ENCODE measurements around the gene C5orf15. TPM values are rescaled to one million over a fixed set of nuclear protein-coding genes. Genes with fewer than 3 reads are reported as not detected.
A peak's percentile ranks its signal among the peaks of the same experiment; 100 is the strongest.
"Not testable (repeated sequence)": the region's sequence is repeated elsewhere in the genome, so short reads cannot be mapped to it uniquely, and the experiment has no call there.

C5orf15 gene
- total and polyA plus RNA-seq, 8 donors, result 6.4 to 35.4 (median 10.7) TPM

GRCh38 chr5:133978943-133979342, 10.5 kb upstream of the C5orf15 start:
- no peak for DNase-seq
- H3K36me3 ChIP-seq, result peaks cover 3 to 24% (median 15%) of the 10 kb centered on the region in 3 donors
- H3K27ac ChIP-seq, result no peak overlapping the region
- no peak for ATAC-seq
- FAIRE-seq, result no peak
- intact Hi-C loops (cut with DNase I), result no loop called here
- no peak for TF ChIP-seq CTCF (IDR thresholded peaks at IDR 0.05)
- H3K4me3 ChIP-seq, result no peak overlapping the region
- no peaks in the 10 kb centered on the region for H3K9me3 ChIP-seq
- WGBS, 2 donors, result 68 to 89% methylated on average over 3 of the region's 3 CpGs
- no peaks in the 10 kb centered on the region for H3K4me1 ChIP-seq
- H3K27me3 ChIP-seq, result no peaks in the 10 kb centered on the region

- H3K9me3 ChIP-seq, result no peaks in the 10 kb centered on the region
- no peak overlapping the region for H3K27ac ChIP-seq
- H3K4me3 ChIP-seq, result no peak overlapping the region
- no peak for DNase-seq
- TF ChIP-seq CTCF (IDR thresholded peaks at IDR 0.05), result no peak
- H3K36me3 ChIP-seq, result peaks cover 4 to 33% (median 20%) of the 10 kb centered on the region in 3 donors
- intact Hi-C loops (cut with DNase I), result no loop called here
- WGBS, 2 donors, result 90 to 91% methylated on average over 1 of the region's 1 CpG
- no peaks in the 10 kb centered on the region for H3K27me3 ChIP-seq
- ATAC-seq, result no peak
- FAIRE-seq, result no peak
- no peaks in the 10 kb centered on the region for H3K4me1 ChIP-seq
Measured at GRCh38 chr5:133977858-133978257, 9.4 kb upstream of the C5orf15 start.

DNA sequence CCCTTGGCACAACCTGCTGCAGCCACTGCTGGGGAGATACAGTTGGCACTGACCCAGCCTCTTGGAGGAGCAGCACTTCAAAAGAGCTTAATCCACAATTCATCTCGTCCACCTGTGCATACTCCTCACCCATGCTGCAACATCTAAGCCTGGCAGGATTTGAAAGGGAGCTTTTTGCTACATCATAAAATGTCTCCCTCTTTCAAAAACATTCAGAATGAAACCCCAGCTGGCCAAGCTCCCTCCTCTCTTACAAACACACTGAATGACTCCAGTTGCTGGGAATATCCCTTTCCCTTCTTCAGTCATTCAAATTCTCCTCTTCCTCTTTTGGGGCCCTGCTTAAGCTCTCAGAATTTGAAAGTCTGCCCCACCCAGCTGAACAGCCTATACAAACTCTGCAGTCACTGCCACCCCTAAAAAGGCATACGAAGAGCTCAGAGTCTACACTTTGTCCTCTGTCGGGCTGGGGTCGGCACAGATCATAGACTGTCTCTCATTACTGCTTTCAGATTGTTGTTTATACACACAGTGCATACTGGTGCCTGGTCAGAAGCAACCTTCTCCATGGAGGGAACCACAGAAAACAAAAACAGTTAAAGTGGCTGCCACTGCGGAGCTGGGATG, 8.8 kb upstream of the C5orf15 start:
- H3K36me3 ChIP-seq, result peaks cover 4 to 38% (median 20%) of the 10 kb centered on the region in 3 donors
- no peak for FAIRE-seq
- no peak for TF ChIP-seq CTCF (IDR thresholded peaks at IDR 0.05)

DNA sequence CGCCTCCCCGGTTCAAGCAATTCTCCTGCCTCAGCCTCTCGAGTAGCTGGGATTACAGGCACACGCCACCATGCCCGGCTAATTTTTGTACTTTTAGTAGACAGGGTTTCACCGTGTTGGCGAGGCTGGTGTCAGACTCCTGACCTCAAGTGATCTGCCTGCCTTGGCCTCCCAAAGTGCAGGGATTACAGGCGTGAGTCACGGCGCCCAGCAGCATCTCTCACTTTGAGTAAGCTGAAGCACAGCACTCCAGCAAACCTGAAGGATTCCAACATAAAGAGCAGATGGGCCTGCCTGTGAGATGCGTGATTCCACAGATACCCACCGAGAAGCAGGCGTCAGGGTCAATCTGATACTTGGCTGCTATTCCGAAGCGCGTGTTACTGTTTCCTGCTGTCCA, 7.1 kb upstream of the C5orf15 start:
- H3K4me3 ChIP-seq; H3K27me3 ChIP-seq; FAIRE-seq; H3K27ac ChIP-seq; intact Hi-C loops (cut with DNase I); H3K4me1 ChIP-seq; H3K9me3 ChIP-seq; DNase-seq; ATAC-seq: not testable (repeated sequence)
- peaks cover 4 to 38% (median 20%) of the 10 kb centered on the region in 3 donors for H3K36me3 ChIP-seq
- WGBS, 2 donors, result 90 to 93% methylated on average over 16 of the region's 16 CpGs

More for the DNA sequence above, 8.8 kb upstream of the C5orf15 start:
- Histone ChIP-seq H3K4me3 (no peak overlapping the region), H3K27me3 (no peaks in the 10 kb centered on the region), H3K4me1 (no peaks in the 10 kb centered on the region), H3K9me3 (no peaks in the 10 kb centered on the region), H3K27ac (no peak overlapping the region)
- intact Hi-C loops (cut with DNase I), result no loop called here
- 78 to 80% methylated on average over 5 of the region's 5 CpGs for WGBS, 2 donors
- no peak for DNase-seq
- ATAC-seq, result peak in 1 of 4 donors; percentile 11

GRCh38 chr5:133974142-133974541, 5.7 kb upstream of the C5orf15 start:
- WGBS, 2 donors, result 72 to 75% methylated on average over 6 of the region's 6 CpGs
- TF ChIP-seq CTCF (IDR thresholded peaks at IDR 0.05), result no peak
- ATAC-seq, result no peak

More at GRCh38 chr5:133974142-133974541, 5.7 kb upstream of the C5orf15 start:
- DNase-seq (no peak), FAIRE-seq (no peak)
- Histone ChIP-seq H3K9me3 (no peaks in the 10 kb centered on the region), H3K27me3 (no peaks in the 10 kb centered on the region), H3K27ac (no peak overlapping the region), H3K36me3 (peaks cover 4 to 36% (median 20%) of the 10 kb centered on the region in 3 donors), H3K4me3 (no peak overlapping the region), H3K4me1 (peaks cover 0 to 11% (median 4%) of the 10 kb centered on the region in 3 donors)
- intact Hi-C loops (cut with DNase I), result no loop called here

Data from pancreas (tissue), 10 donors.